ENCODE data around the gene GLTPD2.
A peak's percentile ranks its signal among the peaks of the same experiment; 100 is the strongest.

Gene GLTPD2

DNA sequence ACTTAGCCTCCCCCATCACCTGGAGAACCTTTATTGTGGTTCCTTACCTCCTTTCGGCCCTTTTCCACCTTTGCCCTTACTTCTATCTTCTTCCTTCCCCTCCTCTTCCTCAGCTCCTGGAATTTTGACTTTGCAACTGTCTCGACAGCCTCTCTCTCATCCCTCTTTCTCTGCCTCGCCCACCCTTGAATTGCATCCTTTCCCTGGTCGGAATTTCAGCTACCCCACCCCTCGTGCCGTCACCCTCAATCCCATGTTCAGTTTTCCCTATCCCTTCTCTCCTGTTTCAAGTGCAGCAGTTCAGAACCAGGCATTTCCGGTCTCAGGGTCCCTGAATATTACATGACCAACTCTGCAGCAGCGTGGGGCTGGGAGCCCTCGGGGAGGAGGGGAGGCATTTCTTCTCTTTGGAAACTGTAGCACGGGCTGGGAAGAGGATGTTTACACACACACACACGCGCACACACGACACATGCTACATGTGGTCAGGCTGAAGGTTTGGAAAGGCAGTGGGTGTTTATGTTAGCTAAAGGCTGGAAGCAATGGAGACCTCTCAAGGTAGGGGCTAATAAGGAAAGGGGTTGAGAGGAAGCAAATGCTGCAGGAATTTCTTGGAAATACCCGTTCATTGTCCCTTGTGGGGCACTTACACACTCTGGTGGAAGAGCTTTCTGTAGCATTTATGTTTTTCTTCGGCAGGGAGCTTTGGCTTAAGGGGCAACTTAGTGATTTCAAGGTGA is 45.3 kb downstream of the GLTPD2 start:
- ATAC-seq: peak; percentile 39
- no peak for TF ChIP-seq ESRRG (CRISPR knock-in tag; IDR thresholded peaks at IDR 0.05)
- TF ChIP-seq, protein P1, sequence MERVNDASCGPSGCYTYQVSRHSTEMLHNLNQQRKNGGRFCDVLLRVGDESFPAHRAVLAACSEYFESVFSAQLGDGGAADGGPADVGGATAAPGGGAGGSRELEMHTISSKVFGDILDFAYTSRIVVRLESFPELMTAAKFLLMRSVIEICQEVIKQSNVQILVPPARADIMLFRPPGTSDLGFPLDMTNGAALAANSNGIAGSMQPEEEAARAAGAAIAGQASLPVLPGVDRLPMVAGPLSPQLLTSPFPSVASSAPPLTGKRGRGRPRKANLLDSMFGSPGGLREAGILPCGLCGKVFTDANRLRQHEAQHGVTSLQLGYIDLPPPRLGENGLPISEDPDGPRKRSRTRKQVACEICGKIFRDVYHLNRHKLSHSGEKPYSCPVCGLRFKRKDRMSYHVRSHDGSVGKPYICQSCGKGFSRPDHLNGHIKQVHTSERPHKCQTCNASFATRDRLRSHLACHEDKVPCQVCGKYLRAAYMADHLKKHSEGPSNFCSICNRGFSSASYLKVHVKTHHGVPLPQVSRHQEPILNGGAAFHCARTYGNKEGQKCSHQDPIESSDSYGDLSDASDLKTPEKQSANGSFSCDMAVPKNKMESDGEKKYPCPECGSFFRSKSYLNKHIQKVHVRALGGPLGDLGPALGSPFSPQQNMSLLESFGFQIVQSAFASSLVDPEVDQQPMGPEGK (CRISPR knock-in tag; IDR thresholded peaks at IDR 0.05; ENCODE audit: borderline replicate concordance): no peak

- TF ChIP-seq ZC3H10 (CRISPR knock-in tag; IDR thresholded peaks at IDR 0.05): no peak
- no peak for TF ChIP-seq RARB (CRISPR knock-in tag; IDR thresholded peaks at IDR 0.05)
- no peak for ATAC-seq
These were observed 45.9 kb downstream of the GLTPD2 start for GRCh38 chr17:4834681-4835020.

DNA sequence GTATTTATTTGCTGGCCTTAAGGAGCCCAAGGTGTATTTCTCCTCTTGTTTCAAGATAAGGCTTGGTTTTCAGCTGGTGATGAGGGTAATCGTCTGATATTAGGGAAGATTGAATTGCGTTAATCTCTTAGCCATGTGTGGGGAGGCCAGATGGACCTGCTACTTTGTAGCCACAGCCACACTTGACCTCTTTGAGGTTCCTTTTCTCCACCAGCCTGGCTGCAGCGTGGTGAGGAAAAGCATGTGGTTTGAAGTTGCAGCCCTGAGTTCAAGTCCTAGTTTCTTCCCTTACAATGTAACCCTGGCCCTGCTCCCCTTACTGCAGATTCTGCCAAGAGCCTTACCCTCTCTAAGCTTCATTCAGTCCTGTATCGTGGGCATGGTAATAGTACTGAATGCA is 47.5 kb downstream of the GLTPD2 start:
- no peak for ATAC-seq
- no peak for TF ChIP-seq TOX (CRISPR knock-in tag; IDR thresholded peaks at IDR 0.05; ENCODE audit: borderline replicate concordance)
- no peak for TF ChIP-seq ISL1 (CRISPR knock-in tag; IDR thresholded peaks at IDR 0.05)
- TF ChIP-seq CSDC2 (CRISPR knock-in tag; IDR thresholded peaks at IDR 0.05): no peak
- TF ChIP-seq ZFP30 (CRISPR knock-in tag; IDR thresholded peaks at IDR 0.05): no peak
- TF ChIP-seq ZC3H10 (CRISPR knock-in tag; IDR thresholded peaks at IDR 0.05): no peak
- TF ChIP-seq CREB5 (CRISPR knock-in tag; IDR thresholded peaks at IDR 0.05; ENCODE audit: low read depth): no peak
- no peak for TF ChIP-seq ESRRG (CRISPR knock-in tag; IDR thresholded peaks at IDR 0.05)
- TF ChIP-seq PPARA (CRISPR knock-in tag; IDR thresholded peaks at IDR 0.05; ENCODE audit: borderline replicate concordance): no peak
- no peak for TF ChIP-seq POU6F1 (CRISPR knock-in tag; IDR thresholded peaks at IDR 0.05; ENCODE audit: borderline replicate concordance, low read depth)
- TF ChIP-seq BACH2 (CRISPR knock-in tag; IDR thresholded peaks at IDR 0.05; ENCODE audit: borderline replicate concordance): no peak
- no peak for TF ChIP-seq TSHZ2 (CRISPR knock-in tag; IDR thresholded peaks at IDR 0.05)
- TF ChIP-seq ZNF565 (CRISPR knock-in tag; conservative IDR thresholded peaks at IDR 0.05; ENCODE audit: low read depth): no peak
- TF ChIP-seq SNAI2 (CRISPR knock-in tag; IDR thresholded peaks at IDR 0.05): no peak
- TF ChIP-seq, protein P1 (CRISPR knock-in tag; IDR thresholded peaks at IDR 0.05; ENCODE audit: borderline replicate concordance): no peak
- TF ChIP-seq ZNF8 (CRISPR knock-in tag; IDR thresholded peaks at IDR 0.05): no peak
- no peak for TF ChIP-seq OSR1 (CRISPR knock-in tag; IDR thresholded peaks at IDR 0.05)
- no peak for TF ChIP-seq ARNTL (CRISPR knock-in tag; IDR thresholded peaks at IDR 0.05; ENCODE audit: borderline replicate concordance, low read depth)
- TF ChIP-seq TCF4 (CRISPR knock-in tag; IDR thresholded peaks at IDR 0.05; ENCODE audit: borderline replicate concordance): no peak
